ENCODE results near the gene TMEM138. TPM values are rescaled to one million over a fixed set of nuclear protein-coding genes. Genes with fewer than 3 reads are reported as not detected.

The TMEM138 gene
- 38.4 TPM for total RNA-seq

DNA sequence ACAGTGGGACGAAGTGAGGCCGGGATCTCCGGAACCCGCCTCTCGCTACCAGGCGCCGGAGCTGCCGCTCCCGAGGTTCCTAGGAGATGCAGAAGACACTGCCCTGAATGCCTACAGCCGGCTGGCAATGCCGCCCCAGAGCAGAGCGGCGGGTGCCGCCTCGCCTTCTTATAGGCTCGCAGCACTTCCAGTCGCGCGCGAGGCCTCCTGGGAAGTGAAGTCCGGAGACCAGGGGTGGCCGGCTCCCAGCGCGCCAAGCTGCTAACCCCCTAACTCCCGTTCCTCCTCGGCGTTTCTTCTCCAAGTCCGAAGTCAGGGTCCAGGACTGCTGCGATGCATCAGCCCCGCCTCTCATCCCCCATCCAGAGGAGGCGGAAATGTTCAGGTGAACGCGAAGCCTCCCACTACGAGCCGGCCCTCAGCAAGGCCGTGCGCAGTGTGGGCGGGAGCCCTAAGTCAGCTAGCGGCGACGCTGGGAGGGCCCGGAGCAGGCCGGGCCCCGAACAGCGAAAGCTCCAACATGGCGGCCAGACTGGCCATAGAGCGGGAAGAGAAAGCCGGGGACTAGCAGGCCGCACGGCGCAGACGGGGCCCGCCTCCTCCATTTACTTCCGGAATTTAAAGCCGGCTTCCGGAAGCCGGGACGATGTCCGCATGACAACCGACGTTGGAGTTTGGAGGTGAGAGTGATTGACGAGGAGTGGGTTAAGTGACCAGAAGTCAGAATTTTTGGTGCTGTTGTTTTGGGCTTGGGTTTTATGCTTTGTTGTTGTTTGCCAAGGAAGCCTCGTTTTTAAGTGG lies at the start of gene TMEM138, which contains the start of gene CYB561A3:
TSS of gene TMEM138 (plus strand) at position 634 of the 801 bp plus-strand sequence. CDS start 2,017 bp downstream, outside the sequence.
TSS of gene CYB561A3 (minus strand) at position 142 of the 801 bp plus-strand sequence. CDS start 5,169 bp downstream, outside the sequence.
- DNase-seq (ENCODE audit: low spot score) = peak; percentile 93

GRCh38 chr11:61315260-61315659 lies 46.9 kb upstream of the TMEM138 start:
- no peak for DNase-seq (ENCODE audit: low spot score)

DNA sequence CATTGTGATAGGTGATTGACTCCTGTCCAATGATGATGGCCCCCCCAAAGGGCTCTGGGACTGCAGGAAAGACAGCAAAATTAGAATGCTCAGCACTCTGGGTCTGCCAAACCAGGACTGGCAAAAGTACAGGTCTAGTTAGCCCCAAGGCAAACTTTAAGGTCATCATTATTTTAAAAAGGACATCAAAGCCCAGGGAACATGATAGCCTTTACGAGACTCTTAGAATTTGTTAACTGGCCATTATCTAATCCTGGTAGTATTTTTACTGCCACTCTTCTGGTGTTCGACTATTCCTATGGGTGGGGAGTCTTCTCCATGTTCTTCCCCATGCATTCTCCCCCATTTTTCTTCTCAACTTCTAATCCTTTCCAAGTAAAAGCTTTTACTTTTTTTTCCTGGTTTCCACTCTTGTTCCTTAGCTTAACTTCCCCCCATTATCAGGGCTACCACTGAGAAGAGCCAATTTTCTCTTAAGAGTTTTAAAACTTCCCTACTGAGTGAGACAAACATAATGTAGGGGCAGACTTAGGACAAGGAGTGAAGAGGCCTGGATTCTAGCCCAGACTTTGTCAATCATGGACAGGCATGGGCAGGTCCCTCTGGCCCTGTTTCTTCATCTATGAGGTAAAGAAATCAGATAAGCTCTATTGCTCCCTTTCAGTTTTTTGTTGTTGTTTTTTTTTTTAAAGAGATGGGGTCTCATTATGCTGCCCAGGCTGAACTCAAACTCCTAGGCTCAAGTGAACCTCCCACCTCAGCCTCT lies 36.3 kb upstream of the TMEM138 start:
- DNase-seq (ENCODE audit: low spot score) = no peak

DNA sequence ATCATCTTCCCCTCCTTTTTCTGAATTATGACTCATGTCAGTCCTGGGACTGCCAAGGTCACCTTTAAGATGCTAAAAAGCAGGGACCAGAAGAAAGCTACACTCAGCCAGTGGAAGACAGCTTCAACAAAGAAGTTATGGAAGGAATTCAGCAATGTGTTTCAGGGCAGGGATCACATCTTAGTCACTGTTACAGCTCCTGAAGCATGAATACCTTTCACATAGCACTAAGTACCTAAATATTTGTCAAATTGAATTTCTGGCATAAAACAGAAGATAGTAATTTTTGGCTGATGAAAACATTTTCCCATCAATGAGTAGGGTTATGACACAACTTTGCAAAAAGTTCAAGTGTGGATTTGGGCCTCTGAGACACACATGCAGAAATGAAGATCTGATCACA lies 34.5 kb upstream of the TMEM138 start:
- DNase-seq (ENCODE audit: low spot score) = no peak

GRCh38 chr11:61328351-61328750 lies 33.8 kb upstream of the TMEM138 start:
- no peak for DNase-seq (ENCODE audit: low spot score)

DNA sequence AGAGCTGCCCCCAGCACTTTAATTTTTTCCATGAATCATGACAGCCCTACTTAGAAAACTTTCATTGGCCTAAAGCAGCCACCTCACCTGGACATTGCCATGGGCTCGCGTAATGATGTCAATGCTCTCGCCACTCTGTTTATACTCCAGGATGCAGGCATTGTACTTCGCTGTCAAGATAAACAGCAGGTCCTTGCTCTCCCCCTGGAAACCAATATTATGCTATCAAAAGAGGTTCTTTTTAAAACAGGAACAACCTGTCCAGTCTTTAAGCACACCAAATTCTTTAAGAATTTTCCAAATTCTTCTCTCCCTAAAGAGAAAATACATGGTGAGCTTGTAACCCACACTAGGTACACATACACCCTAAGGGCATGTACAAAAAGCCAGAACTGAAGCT lies 32.3 kb upstream of the TMEM138 start:
- no peak for DNase-seq (ENCODE audit: low spot score)

DNA sequence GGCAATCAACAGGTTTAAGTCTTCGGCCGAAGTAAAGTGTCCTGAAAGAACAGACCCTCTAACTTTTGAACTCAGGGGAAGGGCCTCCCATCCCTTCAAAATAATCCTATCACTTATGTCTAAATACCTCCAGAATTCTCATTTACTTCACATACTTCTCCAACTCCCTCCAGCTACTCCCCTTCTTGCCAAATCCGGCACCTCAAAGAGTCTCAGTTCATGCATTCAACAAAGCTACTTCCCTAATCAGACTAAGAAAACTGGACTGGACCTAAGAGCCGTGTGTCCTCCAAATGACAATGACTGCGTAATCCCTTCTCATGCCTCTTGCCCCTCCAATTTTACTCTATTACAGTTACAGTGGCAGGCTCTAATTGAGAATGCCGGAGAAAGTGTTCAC lies 30.5 kb upstream of the TMEM138 start:
- no peak for DNase-seq (ENCODE audit: low spot score)

DNA sequence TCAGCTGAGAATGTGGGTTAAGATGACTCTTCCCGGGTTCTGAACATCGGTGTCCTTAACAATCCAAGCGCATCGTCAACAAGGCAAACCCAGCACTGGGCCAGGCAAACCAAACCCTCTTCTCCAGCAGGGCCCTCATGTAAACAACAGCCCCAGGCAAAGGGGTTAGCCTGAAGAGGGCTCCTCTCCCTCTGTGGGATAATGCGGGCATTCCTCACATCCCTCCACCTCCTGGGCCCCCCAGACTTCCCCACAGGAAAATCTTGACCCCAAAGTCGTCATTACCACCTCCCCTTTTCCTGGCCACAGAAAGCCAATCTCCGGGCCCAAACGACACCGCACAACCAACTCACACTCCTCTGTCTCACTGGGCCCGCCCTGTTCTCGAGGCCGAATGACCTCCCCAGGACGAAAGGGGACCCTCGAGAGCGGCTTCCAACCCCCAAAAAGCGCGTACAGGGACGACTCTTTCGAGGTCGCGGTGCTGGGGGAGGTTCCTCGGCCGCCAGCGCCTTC lies 29.8 kb upstream of the TMEM138 start:
- no peak for DNase-seq (ENCODE audit: low spot score)

GRCh38 chr11:61332797-61333549 lies 29.2 kb upstream of the TMEM138 start, which contains the start of the genes DDB1 and TKFC:
Gene DDB1 (minus strand): TSS chr11:61333105. CDS start chr11:61332968, 137 bp downstream.
Gene TKFC (plus strand): TSS chr11:61333228. CDS start chr11:61334729, 1,501 bp downstream.
- peak; percentile 95 for DNase-seq (ENCODE audit: low spot score)

DNA sequence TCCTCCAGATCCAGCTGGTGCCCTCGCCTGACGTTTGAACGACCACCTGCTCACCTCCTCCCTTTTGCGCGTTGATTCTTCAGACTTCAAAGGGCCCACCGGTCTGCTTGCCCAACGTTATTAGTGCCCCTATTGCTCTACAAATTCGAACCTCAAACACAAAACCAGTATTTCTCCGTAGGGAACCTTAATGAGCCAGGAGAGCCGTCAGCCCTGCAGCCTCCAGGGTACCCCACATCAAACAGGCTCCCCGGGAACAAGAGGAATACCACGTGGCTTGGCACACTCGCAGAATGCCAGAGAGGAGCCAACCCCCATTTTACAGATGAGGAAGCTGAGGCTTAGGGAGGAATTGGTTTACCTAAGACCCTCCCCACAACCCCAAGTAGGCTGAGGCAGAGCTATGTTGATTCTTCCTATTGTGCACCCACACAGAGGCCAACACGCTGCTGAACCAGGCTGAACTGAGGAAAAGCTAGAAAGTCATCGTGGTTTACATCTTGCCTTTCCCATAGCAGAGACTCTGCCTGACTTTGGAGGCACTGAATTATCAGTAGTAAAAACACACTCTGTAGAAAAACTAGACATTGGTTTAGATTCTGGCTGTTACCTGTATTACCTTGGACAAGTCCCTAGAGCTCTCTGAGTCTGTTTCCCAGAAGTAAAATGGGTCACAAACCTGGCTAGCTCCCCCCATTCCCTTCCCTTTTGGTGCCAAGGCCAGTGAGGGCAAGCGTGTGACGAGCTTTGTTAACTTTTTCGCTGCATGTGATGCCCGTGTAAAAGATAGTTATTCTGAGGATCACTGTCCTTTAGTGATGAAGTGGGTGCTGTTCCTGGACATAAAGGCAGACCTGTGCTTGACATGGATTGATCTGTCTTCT lies 28.4 kb upstream of the TMEM138 start:
- DNase-seq (ENCODE audit: low spot score) = no peak

DNA sequence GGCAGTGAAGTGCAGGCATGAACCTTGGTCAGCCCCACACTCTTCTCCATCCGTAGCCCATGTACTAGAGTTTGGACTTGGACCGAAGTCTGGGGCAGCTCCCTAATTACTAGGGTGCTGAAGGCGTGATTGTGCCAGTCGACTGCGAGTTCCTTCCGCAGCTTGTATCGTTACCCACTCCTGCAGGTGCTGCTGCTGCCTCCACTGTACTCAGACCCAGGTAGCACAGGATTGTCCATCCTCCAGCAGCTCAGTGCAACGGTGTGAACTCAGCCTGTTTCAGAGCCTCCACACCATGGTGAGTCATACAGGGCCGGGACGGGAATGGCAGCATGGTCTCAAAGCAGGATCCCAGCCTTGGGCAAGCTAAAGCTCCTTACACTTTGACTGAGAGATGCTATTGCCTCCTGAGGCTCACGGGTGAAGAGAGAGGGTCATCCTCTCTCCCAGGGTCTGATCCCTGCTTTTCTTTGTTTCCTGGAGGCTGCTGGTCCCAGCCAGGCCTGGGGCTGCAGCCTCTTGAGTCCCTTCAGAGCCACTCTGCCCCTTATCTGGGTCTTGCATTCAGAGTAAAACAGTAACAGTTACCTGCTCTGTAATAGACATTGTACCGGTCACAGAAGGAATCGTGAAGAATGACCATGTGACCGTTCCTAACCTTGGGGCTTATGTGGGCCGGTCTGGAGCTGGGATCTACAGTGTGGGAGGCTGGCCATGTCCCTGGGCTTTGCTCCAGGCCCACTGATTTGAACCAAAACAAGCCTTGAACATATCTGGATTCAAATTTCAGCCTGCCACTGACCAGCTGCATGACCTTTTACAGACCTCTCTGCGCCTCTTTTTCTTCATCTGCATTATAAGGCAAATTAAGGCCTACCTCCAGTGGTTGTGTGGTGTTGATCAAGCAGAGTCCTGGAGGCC lies 27.5 kb upstream of the TMEM138 start:
- no peak for DNase-seq (ENCODE audit: low spot score)

DNA sequence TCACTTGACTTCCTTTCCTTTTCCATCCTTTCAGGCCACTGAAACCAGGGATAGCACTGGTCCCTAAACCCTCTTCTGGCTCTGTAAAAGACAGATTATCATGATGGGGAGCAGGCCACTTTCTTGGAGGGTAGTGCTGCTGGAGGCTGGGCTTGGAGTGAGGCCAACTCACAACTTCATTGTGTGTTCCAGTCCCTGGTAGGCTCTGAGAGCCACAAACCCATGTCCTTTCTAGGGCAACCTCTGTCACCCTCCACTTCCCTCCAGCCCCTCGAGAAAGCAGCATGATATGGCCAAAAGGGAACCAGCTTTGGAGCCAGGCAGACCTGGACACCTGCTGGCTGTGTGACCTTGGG lies 26.8 kb upstream of the TMEM138 start:
- no peak for DNase-seq (ENCODE audit: low spot score)

DNA sequence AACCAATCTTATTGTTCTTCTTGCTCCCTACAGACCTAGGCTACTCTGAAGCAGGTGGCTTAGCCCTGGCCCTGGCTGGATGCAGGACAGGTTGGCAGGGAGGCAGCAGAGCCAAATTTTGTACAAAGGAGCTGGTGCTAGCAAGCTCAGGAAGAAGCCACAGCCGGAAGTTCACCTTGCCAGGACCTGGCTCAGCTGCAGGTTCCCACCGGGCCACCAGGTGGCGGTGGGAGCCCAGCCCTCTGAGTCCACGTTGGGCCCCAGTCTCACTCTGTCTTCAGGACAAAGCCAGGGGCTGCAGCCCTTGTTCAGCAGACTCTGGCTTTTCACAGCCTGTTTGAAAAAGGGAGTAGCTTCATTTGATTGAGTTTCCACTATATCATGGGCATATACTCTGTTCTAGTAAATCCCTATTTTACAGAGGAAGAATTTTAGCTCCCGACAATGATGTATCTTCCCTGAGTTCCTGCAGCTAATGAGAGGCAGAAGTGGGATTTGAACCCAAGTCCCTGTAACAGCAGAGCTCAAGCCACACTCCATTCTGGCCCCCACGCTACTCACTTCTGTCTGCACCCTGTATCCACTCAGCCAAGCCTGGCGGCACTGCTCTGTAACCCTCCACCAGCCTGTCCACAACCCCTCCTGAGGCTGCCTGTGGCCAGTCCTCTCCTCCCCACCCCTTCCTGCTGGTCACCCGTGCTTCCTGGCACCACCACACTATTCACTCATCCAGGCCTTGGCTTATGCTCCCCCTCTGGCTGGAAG lies 25.8 kb upstream of the TMEM138 start:
- DNase-seq (ENCODE audit: low spot score) = peak; percentile 83

GRCh38 chr11:61337706-61338470 lies 24.3 kb upstream of the TMEM138 start:
- no peak for DNase-seq (ENCODE audit: low spot score)

- no peak for DNase-seq (ENCODE audit: low spot score)
These were observed 23.2 kb upstream of the TMEM138 start for GRCh38 chr11:61338783-61339489.

DNA sequence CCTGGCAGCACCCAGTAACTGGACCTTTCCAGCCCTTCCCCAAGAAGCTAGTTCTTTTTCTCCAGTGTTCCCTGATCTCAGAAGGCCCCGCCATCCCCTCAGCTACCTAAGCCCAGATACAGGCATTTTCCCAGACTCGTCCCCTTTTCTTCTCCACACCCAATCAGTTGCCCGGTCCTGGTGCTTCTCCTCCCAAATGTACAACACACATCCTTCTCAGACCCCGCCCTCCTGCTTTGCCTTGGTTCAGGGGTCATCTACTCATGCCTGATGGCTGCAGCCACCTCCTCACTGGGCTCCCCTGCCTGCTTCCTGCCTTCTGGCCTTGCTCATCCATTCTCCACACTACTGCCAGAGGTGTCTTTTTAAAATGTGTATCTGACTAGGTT lies 22.7 kb upstream of the TMEM138 start:
- no peak for DNase-seq (ENCODE audit: low spot score)

DNA sequence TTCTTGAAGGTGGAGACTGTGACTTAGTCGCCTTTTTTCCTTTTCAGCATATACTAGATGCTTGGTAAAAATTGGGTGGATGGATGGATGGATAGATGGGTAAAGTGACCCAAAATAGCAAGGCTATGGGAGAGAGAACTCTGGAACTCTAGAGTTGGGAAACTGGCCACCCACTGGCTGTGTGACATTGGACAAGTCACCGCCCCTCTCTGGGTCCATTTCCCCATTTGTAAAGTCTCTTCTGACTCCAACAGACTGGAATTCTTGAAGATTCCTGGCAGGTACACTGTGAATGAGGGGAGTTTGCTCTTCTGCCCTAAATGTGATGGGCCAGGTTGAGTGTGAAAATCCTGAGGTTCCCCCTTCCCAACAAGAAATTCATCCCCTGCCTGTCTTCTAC lies 21.2 kb upstream of the TMEM138 start:
- no peak for DNase-seq (ENCODE audit: low spot score)

GRCh38 chr11:61341706-61342105 lies 20.5 kb upstream of the TMEM138 start:
- DNase-seq (ENCODE audit: low spot score) = no peak
